Measurements from ENCODE around the gene ACTRT2. TPM values are rescaled to one million over a fixed set of nuclear protein-coding genes. Genes with fewer than 3 reads are reported as not detected.
A peak's percentile ranks its signal among the peaks of the same experiment; 100 is the strongest.

Gene ACTRT2
- total and polyA plus RNA-seq, 2 donors (not counting 3 experiments of a cell fraction or from before 2014, with no cell fraction given), result not detected

GRCh38 chr1:3061981-3062615, 40.8 kb downstream of the ACTRT2 start:
- no peaks in the 10 kb centered on the region for H3K9me1 ChIP-seq (replicated peaks; ENCODE audit: control insufficient read depth, extremely low read depth, insufficient read depth, low read length)
- CTCF ChIA-PET, result no interaction called here
- TF ChIP-seq EZH2 (IDR thresholded peaks at IDR 0.05; ENCODE audit: borderline replicate concordance, low read depth, low read length, severe bottlenecking) (peak; percentile 1), MAX (IDR thresholded peaks at IDR 0.05; ENCODE audit: insufficient read depth, insufficient read length) (no peak)
- no peak overlapping the region for H3K4me3 ChIP-seq (replicated peaks in 1 of 3; ENCODE audit: insufficient read depth in 1 of 3, low read depth in 1 of 3, low read length in 3 of 3)
- H3K9ac ChIP-seq (replicated peaks; ENCODE audit: extremely low read depth, insufficient read depth, low read length), result no peak overlapping the region
- no peak for FAIRE-seq
- H3K27me3 ChIP-seq (ENCODE audit: control insufficient read depth in 2 of 2, insufficient read depth in 2 of 2, low read length in 2 of 2), result peaks cover 37 to 46% of the 10 kb centered on the region in 2 experiments
- intact Hi-C loops (cut with micrococcal nuclease), result loop anchor here (10.0 kb wide), 1 partner anchor 253 kb away; no protein-coding TSS in a partner anchor
- no peaks in the 10 kb centered on the region for H3K36me3 ChIP-seq (ENCODE audit: control insufficient read depth in 2 of 2, extremely low read depth in 1 of 2, insufficient read depth in 2 of 2, low read length in 2 of 2)
- no peaks in the 10 kb centered on the region for H3K4me1 ChIP-seq (ENCODE audit: control insufficient read depth, extremely low read depth, insufficient read depth, low read length)
- POLR2A ChIA-PET, result no interaction called here
- DNase-seq (ENCODE audit: low read depth, low spot score), result no peak
- H3K79me2 ChIP-seq (ENCODE audit: control insufficient read depth, insufficient read depth, low read length), result no peaks in the 10 kb centered on the region
- H3K27ac ChIP-seq (ENCODE audit: insufficient read depth, low read depth, low read length), result no peak overlapping the region
- no TSS peak for BruUV-seq (replicated peaks)
- no peaks in the 10 kb centered on the region for H4K20me1 ChIP-seq (replicated peaks; ENCODE audit: control insufficient read depth, extremely low read depth, insufficient read depth, low read length)
- no peaks in the 10 kb centered on the region for H3K9me3 ChIP-seq (replicated peaks; ENCODE audit: control insufficient read depth, insufficient read depth, low read length)
- dilution Hi-C loops (cut with MboI; ENCODE audit: extremely low pct_ligation_motif_present, low sequenced_read_pairs), result no loop called here
- no peak overlapping the region for H3K4me2 ChIP-seq (ENCODE audit: insufficient read depth, low read length)
- H2AFZ ChIP-seq (ENCODE audit: low read depth, low read length), result no peak overlapping the region

GRCh38 chr1:3062616-3063378, 41.5 kb downstream of the ACTRT2 start:
- no peak overlapping the region for H3K4me2 ChIP-seq (ENCODE audit: insufficient read depth, low read length)
- no peak overlapping the region for H2AFZ ChIP-seq (ENCODE audit: low read depth, low read length)
- POLR2A ChIA-PET, result no interaction called here
- CTCF ChIA-PET, result interaction anchor here (0.6 kb wide), 1 partner anchor 18 kb away, joined by 4 read pairs; no protein-coding TSS in a partner anchor
- H3K27ac ChIP-seq (ENCODE audit: insufficient read depth, low read depth, low read length), result no peak overlapping the region
- no peak overlapping the region for H3K4me3 ChIP-seq (replicated peaks in 1 of 3; ENCODE audit: insufficient read depth in 1 of 3, low read depth in 1 of 3, low read length in 3 of 3)
- TF ChIP-seq JUN (IDR thresholded peaks at IDR 0.05; ENCODE audit: borderline replicate concordance, insufficient read depth, insufficient read length, low read depth) (no peak), MYC (IDR thresholded peaks at IDR 0.05; ENCODE audit: low read depth, low read length) (no peak), GATA2 (IDR thresholded peaks at IDR 0.05; ENCODE audit: insufficient read depth, insufficient read length, low read depth, low read length) (no peak), CTCF (IDR thresholded peaks at IDR 0.05; ENCODE audit: extremely low read depth in 1 of 2, insufficient read depth in 1 of 2, low read depth in 1 of 2, low read length in 2 of 2) (no peak)
- H3K4me1 ChIP-seq (ENCODE audit: control insufficient read depth, extremely low read depth, insufficient read depth, low read length), result no peaks in the 10 kb centered on the region
- dilution Hi-C loops (cut with MboI; ENCODE audit: extremely low pct_ligation_motif_present, low sequenced_read_pairs), result no loop called here
- H4K20me1 ChIP-seq (replicated peaks; ENCODE audit: control insufficient read depth, extremely low read depth, insufficient read depth, low read length), result no peaks in the 10 kb centered on the region
- H3K9ac ChIP-seq (replicated peaks; ENCODE audit: extremely low read depth, insufficient read depth, low read length), result no peak overlapping the region
- no TSS peak for BruUV-seq (replicated peaks)
- intact Hi-C loops (cut with micrococcal nuclease), result loop anchor here (10.0 kb wide), 1 partner anchor 252 kb away; no protein-coding TSS in a partner anchor
- H3K36me3 ChIP-seq (ENCODE audit: control insufficient read depth in 2 of 2, extremely low read depth in 1 of 2, insufficient read depth in 2 of 2, low read length in 2 of 2), result no peaks in the 10 kb centered on the region
- DNase-seq (ENCODE audit: low read depth, low spot score) (no peak), FAIRE-seq (no peak)
- H3K27me3 ChIP-seq (ENCODE audit: control insufficient read depth in 2 of 2, insufficient read depth in 2 of 2, low read length in 2 of 2), result peaks cover 42 to 53% of the 10 kb centered on the region in 2 experiments
- H3K79me2 ChIP-seq (ENCODE audit: control insufficient read depth, insufficient read depth, low read length), result no peaks in the 10 kb centered on the region
- no peaks in the 10 kb centered on the region for H3K9me1 ChIP-seq (replicated peaks; ENCODE audit: control insufficient read depth, extremely low read depth, insufficient read depth, low read length)
- no peaks in the 10 kb centered on the region for H3K9me3 ChIP-seq (replicated peaks; ENCODE audit: control insufficient read depth, insufficient read depth, low read length)

Measured in endothelial cell of umbilical vein (primary cell).